Frontal cortex (tissue), 4 donors: ENCODE results near the gene SYNGR4. TPM values are rescaled to one million over a fixed set of nuclear protein-coding genes. Genes with fewer than 3 reads are reported as not detected.
"Not testable (repeated sequence)": the region's sequence is repeated elsewhere in the genome, so short reads cannot be mapped to it uniquely, and the experiment has no call there.

Experiments
- DNase-seq, 2 donors: peaks; one replicate each; pipeline ENCODE4 v3.0.0; 2012; ENCODE audit warnings: low spot score in 2 of 2
- FAIRE-seq: peaks from 2 replicates; lab custom pipeline; 2012; peaks lifted over from hg19 to GRCh38; lab: Jason Lieb, UNC
- total RNA-seq: library from RNA; depleted of rRNA; stranded (reverse); fragments of >200 nt; gene quantifications from one replicate; pipeline ENCODE4 v1.2.3, GENCODE V29; 2014
- donor health status: control.
- donor health status: control.
- donor health status: control.

The SYNGR4 gene
- total RNA-seq = not detected

DNA sequence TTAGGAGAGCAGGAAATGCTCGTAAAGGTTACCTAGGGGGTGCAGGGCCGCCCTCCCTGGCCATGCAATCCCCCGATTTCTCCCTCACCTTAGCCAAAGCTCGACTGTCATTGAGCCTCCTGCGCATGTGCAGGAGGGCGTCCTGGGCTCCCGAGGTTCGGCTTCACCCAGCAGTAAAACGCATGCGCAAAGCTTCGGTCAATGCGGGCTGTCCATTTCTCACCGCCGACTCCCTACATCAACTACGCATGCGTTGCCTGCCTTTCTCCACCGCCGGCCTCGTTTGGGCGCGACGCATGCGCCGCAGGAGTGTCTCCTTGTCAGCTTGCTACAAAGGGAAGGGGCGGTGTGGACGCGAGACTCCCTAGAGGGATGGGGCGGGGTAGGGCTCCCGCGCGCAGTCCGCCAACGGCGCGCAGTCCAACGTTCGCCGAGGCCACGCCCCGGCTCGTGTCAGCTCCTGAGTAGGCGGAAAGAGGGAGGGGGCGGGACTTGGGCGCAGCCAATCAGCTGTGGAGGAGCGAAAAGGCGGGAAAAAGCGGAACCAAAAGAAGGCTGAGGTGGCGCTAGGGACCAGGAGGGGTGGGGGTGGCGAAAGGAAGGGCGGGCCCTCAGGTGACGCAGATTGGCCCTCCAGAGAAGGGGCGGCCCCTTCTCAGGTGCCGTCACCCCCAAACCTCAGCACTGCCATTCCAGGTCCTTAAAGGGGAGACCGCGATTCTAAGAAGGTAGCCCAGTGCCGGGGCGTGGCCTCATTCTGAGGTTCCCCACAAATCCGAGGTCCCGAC is at the start of gene SYNGR4, which contains the start of gene TMEM143:
SYNGR4 (plus strand) TSS at position 558 of the 788 bp plus-strand sequence. CDS start 1,476 bp downstream, outside the sequence.
TMEM143 (minus strand) TSS at position 131 of the 788 bp plus-strand sequence; CDS start at position 111, 20 bp downstream.
- DNase-seq = peak; percentile 89 to 95
- peak; percentile 95 for FAIRE-seq

DNA sequence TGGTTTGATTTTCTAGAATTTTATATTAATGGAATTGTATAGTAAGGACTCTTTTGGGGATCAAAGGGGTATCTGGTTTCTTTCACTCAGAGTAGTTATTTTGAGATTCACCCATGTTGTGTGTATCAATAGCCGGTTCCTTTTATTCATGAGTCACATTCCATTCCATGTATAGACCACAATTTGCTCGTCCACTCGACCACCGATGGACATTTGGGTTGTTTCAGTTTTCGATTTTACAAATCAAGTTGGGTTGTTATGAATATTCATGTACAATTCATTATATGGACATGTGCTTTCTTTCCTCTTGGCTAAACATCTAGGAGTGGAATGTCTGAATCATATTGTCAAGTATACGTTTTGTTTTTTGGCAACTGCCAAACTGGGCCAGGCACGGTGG is 48.5 kb upstream of the SYNGR4 start:
- DNase-seq (no peak), FAIRE-seq (no peak)

DNA sequence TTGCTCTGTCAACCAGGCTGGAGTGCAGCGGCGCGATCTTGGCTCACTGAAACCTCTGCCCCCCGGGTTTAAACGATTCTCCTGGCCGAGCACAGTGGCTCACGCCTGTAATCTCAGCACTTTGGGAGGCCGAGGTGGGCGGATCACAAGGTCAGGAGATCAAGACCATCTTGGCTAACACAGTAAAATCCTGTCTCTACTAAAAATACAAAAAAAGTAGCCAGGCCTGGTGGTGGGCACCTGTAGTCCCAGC is 46.5 kb upstream of the SYNGR4 start:
- FAIRE-seq, DNase-seq: not testable (repeated sequence)

GRCh38 chr19:48318286-48318987 is 45.7 kb upstream of the SYNGR4 start:
- FAIRE-seq (no peak), DNase-seq (no peak)

GRCh38 chr19:48319647-48320541 is 44.3 kb upstream of the SYNGR4 start:
- DNase-seq (peak; percentile 54 to 57), FAIRE-seq (no peak)

- DNase-seq (peak; percentile 72 to 89), FAIRE-seq (no peak)
Observed at GRCh38 chr19:48321372-48321621, 42.9 kb upstream of the SYNGR4 start.

DNA sequence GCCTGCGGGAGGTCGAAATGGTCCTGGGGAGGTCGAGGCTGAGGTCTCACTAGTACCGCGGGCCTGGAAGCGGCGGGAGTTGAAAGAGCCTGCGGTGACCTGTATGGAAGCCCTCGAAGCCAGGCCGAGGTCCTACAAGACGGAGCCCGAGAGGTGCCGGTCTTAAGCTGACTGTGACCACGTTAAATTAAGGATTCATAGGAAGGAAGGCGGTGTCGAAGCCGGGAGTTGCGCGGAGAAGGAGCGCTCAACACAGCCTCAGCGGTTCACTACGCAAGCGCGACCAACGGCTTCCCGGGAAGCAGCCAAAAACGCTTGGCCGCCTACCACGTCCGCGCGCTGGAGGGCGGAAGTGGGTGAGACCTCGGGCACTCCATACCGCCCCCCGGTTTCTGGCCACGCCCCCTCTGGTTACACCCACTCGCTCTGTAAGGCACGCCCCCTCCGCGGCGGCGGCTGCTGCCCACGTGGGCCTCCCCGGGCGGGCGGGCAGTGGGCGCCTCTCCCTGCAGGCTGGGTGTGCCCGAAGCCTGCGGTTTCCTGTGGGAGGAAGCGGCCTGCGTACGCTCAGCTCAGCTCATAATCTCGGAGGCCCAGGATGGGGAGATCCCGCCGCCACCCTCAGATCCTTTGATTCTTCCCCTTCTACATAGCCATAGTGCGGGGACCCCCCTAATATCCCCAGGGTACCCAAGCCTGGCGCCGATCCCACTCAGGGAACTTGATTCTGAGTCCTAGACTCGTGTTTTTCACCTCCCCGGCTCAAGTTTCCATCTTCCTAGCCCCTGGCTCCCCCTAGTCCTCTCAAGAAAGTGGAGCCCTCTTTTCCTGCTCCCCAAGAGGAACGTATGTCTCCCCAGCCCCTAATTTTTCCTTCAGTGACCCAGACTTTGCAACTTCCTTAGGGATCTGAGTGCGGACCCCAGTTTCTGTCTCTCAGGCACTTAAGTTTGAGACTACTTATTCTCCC is 42.3 kb upstream of the SYNGR4 start:
- DNase-seq (peak; percentile 96 to 99), FAIRE-seq (no peak)

GRCh38 chr19:48325265-48325910 is 38.8 kb upstream of the SYNGR4 start, which contains the start of gene EMP3:
Gene EMP3 (plus strand): TSS chr19:48325552. CDS start chr19:48326845, 1,293 bp downstream.
- DNase-seq = peak in 1 of 2 donors; percentile 45
- no peak for FAIRE-seq

DNA sequence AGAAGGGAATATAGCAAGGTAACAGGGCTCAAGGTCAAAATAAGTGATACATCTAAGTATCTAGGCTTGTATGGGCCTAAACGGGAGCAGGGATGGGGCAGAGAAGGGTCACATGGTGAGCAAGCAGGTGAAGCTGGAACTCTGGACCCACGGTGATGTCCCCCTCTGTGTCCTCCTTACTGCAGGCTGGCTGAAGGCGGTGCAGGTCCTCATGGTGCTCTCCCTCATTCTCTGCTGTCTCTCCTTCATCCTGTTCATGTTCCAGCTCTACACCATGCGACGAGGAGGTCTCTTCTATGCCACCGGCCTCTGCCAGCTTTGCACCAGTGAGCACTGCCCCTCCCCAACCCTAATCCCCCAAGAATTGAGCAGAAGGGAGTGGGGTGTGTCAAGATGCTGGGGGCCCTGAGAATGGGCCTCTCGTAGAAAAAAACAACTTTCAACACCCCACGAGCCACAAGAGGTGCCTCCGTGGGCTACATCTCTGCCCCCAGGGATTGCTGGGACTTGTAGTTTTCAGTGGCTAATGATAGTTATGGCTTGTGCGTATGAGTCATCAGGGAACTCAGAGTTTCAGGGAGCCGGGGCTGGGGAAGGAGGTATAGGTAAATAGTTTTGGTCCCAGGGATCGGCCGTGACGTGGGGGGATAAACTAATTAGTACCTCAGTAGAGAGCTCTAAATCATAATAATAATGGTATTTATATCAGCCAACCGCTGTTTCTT is 34.8 kb upstream of the SYNGR4 start:
- FAIRE-seq = no peak

GRCh38 chr19:48330012-48330681 is 34.0 kb upstream of the SYNGR4 start:
- DNase-seq (peak; percentile 84 to 86), FAIRE-seq (peak; percentile 6)

More for the DNA sequence above, 34.8 kb upstream of the SYNGR4 start:
- DNase-seq = no peak

- DNase-seq (no peak), FAIRE-seq (no peak)
Observed at GRCh38 chr19:48332351-48332661, 31.9 kb upstream of the SYNGR4 start.

- FAIRE-seq (no peak), DNase-seq (peak; percentile 83 to 86)
Observed at GRCh38 chr19:48332662-48333466, 31.3 kb upstream of the SYNGR4 start.

GRCh38 chr19:48333467-48334384 is 30.4 kb upstream of the SYNGR4 start:
- FAIRE-seq = no peak
- DNase-seq = peak; percentile 83 to 88

DNA sequence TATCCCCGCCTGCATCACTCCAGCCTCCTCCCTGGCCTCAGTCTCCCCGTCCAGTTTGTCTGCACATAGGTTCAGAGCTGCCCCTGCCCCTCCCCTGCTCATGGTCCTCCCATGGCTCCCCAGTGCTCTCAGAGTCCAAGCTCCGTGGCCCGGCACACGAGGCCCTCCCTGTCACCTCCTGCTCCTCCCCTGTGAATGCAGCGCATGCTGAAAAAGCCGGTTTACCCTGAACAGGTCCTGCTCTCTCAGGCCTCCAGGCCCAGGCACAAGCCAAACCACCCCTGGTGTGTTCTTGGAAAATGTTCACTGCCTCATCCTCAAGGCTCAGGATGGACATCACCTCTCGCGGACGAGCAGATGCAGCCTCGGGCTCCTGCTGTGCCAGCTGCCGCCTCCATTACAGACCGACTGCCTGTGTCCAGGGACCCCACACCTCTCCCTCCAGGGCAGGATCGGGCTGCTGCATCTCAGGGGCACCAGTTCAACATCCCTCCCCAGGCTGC is 25.9 kb upstream of the SYNGR4 start:
- DNase-seq (no peak), FAIRE-seq (no peak)

GRCh38 chr19:48338802-48339503 is 25.2 kb upstream of the SYNGR4 start:
- FAIRE-seq (no peak), DNase-seq (no peak)
